ENCODE measurements around the gene BMPR1B.

BMPR1B gene

GRCh38 chr4:94911106-94911505, 153.4 kb downstream of the BMPR1B start:
- no peak for DNase-seq

GRCh38 chr4:94912606-94913005, 154.9 kb downstream of the BMPR1B start:
- DNase-seq: no peak

- DNase-seq: no peak
Observed at GRCh38 chr4:94913316-94913715, 155.6 kb downstream of the BMPR1B start.

- DNase-seq: no peak
Observed at GRCh38 chr4:94917146-94917545, 159.4 kb downstream of the BMPR1B start.

GRCh38 chr4:94918543-94918942, 160.8 kb downstream of the BMPR1B start:
- no peak for DNase-seq

GRCh38 chr4:94920369-94920768, 162.6 kb downstream of the BMPR1B start:
- no peak for DNase-seq

GRCh38 chr4:94924566-94924965, 166.8 kb downstream of the BMPR1B start:
- no peak for DNase-seq

GRCh38 chr4:94925764-94926347, 168.1 kb downstream of the BMPR1B start:
- DNase-seq: no peak

- no peak for DNase-seq
Observed at GRCh38 chr4:94926936-94927335, 169.2 kb downstream of the BMPR1B start.

GRCh38 chr4:94927696-94928095, 169.9 kb downstream of the BMPR1B start:
- DNase-seq: no peak

- DNase-seq: no peak
Observed at GRCh38 chr4:94929696-94930095, 171.9 kb downstream of the BMPR1B start.

GRCh38 chr4:94931626-94932025, 173.9 kb downstream of the BMPR1B start:
- DNase-seq: no peak

GRCh38 chr4:94932366-94932765, 174.6 kb downstream of the BMPR1B start:
- DNase-seq: no peak

GRCh38 chr4:94933799-94934198, 176.0 kb downstream of the BMPR1B start:
- DNase-seq: no peak

GRCh38 chr4:94934201-94934600, 176.4 kb downstream of the BMPR1B start:
- DNase-seq: no peak

- DNase-seq: no peak
Observed at GRCh38 chr4:94934864-94935263, 177.1 kb downstream of the BMPR1B start.

GRCh38 chr4:94936854-94937253, 179.1 kb downstream of the BMPR1B start:
- DNase-seq: no peak

- no peak for DNase-seq
Observed at GRCh38 chr4:94939791-94940519, 182.2 kb downstream of the BMPR1B start.

- DNase-seq: no peak
Observed at GRCh38 chr4:94940520-94940908, 182.8 kb downstream of the BMPR1B start.

- no peak for DNase-seq
Observed at GRCh38 chr4:94941706-94942105, 184.0 kb downstream of the BMPR1B start.

- DNase-seq: no peak
Observed at GRCh38 chr4:94944726-94945125, 187.0 kb downstream of the BMPR1B start.

- DNase-seq: no peak
Observed at GRCh38 chr4:94947681-94948108, 189.9 kb downstream of the BMPR1B start.

GRCh38 chr4:94954251-94954650, 196.5 kb downstream of the BMPR1B start:
- no peak for DNase-seq

GRCh38 chr4:94957030-94957429, 199.3 kb downstream of the BMPR1B start:
- no peak for DNase-seq
